OCI-LY7 (cell line): Measurements from ENCODE around the gene OLFM2.

Source experiments
- CTCF ChIP-seq: fragments of 200-600 bp; sonication (generic); conservative IDR thresholded peaks from 2 replicates; pipeline ENCODE4 v1.5.1; 2014; ENCODE audit warnings: mild to moderate bottlenecking, antibody characterized with exemption, low read length, moderate library complexity, mixed read lengths
- EZH2phosphoT487 ChIP-seq: fragments of 200-600 bp; sonication (generic); IDR thresholded peaks from 2 replicates; pipeline ENCODE4 v1.6.1; 2018; ENCODE audit warnings: low read depth, borderline replicate concordance, mild to moderate bottlenecking, mixed run types, antibody characterized with exemption, low read length, moderate library complexity, mixed read lengths

GRCh38 chr19:9914001-9914314, 22.4 kb downstream of the OLFM2 start:
- TF ChIP-seq CTCF (no peak), EZH2phosphoT487 (no peak)
